GM12874 (cell line): ENCODE data around the gene B3GALT5.

Source experiments
- CTCF ChIP-seq: IDR thresholded peaks from 2 replicates; pipeline ENCODE4 v1.5.1; 2011; ENCODE audit warnings: low read depth, mild to moderate bottlenecking, control low read depth, low read length, moderate library complexity; ENCODE audit not compliant: insufficient read depth

Gene B3GALT5

GRCh38 chr21:39580744-39581143 is 32.0 kb upstream of the B3GALT5 start:
- TF ChIP-seq CTCF, result no peak

- TF ChIP-seq CTCF, result no peak
Observed at GRCh38 chr21:39581414-39581813, 31.3 kb upstream of the B3GALT5 start.

- no peak for TF ChIP-seq CTCF
Observed at GRCh38 chr21:39582749-39583148, 30.0 kb upstream of the B3GALT5 start.

- TF ChIP-seq CTCF, result no peak
Observed at GRCh38 chr21:39587376-39587775, 25.4 kb upstream of the B3GALT5 start.

GRCh38 chr21:39588884-39589283 is 23.9 kb upstream of the B3GALT5 start:
- TF ChIP-seq CTCF, result no peak

GRCh38 chr21:39593522-39593921 is 19.2 kb upstream of the B3GALT5 start:
- no peak for TF ChIP-seq CTCF

GRCh38 chr21:39595465-39595864 is 17.3 kb upstream of the B3GALT5 start:
- TF ChIP-seq CTCF, result no peak

- no peak for TF ChIP-seq CTCF
Observed at GRCh38 chr21:39597595-39597994, 15.1 kb upstream of the B3GALT5 start.
